Astrocyte (in vitro differentiated cells and primary cell): ENCODE measurements around the gene GATM. TPM values are rescaled to one million over a fixed set of nuclear protein-coding genes. Genes with fewer than 3 reads are reported as not detected.

Experiments
- DNase-seq: peaks from one replicate; pipeline ENCODE4 v3.0.0-alpha.2; 2010; ENCODE audit warnings: low read depth
- FAIRE-seq: peaks from 2 replicates; lab custom pipeline; 2011; peaks lifted over from hg19 to GRCh38; lab: Jason Lieb, UNC
- H2AFZ ChIP-seq: 2 replicates; pipeline ENCODE4 v1.6.0; 2012; ENCODE audit warnings: low read depth, low read length, inconsistent platforms
- H3K27ac ChIP-seq: 2 replicates; pipeline ENCODE4 v1.5.1; 2011; ENCODE audit warnings: low read depth, low read length, inconsistent platforms
- H3K27me3 ChIP-seq: 2 replicates; pipeline ENCODE4 v1.6.0; 2011; ENCODE audit warnings: low read length, inconsistent platforms; ENCODE audit not compliant: insufficient read depth
- H3K36me3 ChIP-seq: 2 replicates; pipeline ENCODE4 v1.5.1; 2011; ENCODE audit warnings: low read length, inconsistent platforms; ENCODE audit not compliant: insufficient read depth
- H3K4me1 ChIP-seq: 2 replicates; pipeline ENCODE4 v1.5.1; 2011; ENCODE audit warnings: low read length, inconsistent platforms; ENCODE audit not compliant: insufficient read depth
- H3K4me2 ChIP-seq: 2 replicates; pipeline ENCODE4 v1.6.0; 2012; ENCODE audit warnings: low read length, inconsistent platforms
- H3K4me3 ChIP-seq: 2 replicates; pipeline ENCODE4 v1.5.1; 2011; ENCODE audit warnings: low read depth, mild to moderate bottlenecking, low read length, inconsistent platforms; ENCODE audit not compliant: insufficient read depth
- H3K79me2 ChIP-seq: 2 replicates; pipeline ENCODE4 v1.6.0; 2012; ENCODE audit warnings: mild to moderate bottlenecking, low read length, inconsistent platforms; ENCODE audit not compliant: insufficient read depth
- H3K9ac ChIP-seq: 2 replicates; pipeline ENCODE4 v1.6.0; 2012; ENCODE audit warnings: mild to moderate bottlenecking, low read length, inconsistent platforms
- H3K9me3 ChIP-seq: 2 replicates; pipeline ENCODE4 v1.5.1; 2012; ENCODE audit warnings: low read depth, mild to moderate bottlenecking, low read length, inconsistent platforms; ENCODE audit not compliant: insufficient read depth
- H4K20me1 ChIP-seq: 2 replicates; pipeline ENCODE4 v1.6.0; 2012; ENCODE audit warnings: low read length, inconsistent platforms; ENCODE audit not compliant: insufficient read depth
- H3K27ac Mint-ChIP-seq: one replicate; pipeline ENCODE4 v1.8.0; 2021; ENCODE audit warnings: mild to moderate bottlenecking, mixed read lengths; ENCODE audit not compliant: unreplicated experiment
- H3K27me3 Mint-ChIP-seq: one replicate; pipeline ENCODE4 v1.8.0; 2021; ENCODE audit warnings: low read depth, mixed read lengths; ENCODE audit not compliant: unreplicated experiment
- H3K36me3 Mint-ChIP-seq: one replicate; pipeline ENCODE4 v1.8.0; 2021; ENCODE audit warnings: low read depth, mixed read lengths; ENCODE audit not compliant: unreplicated experiment
- H3K4me1 Mint-ChIP-seq: one replicate; pipeline ENCODE4 v1.8.0; 2021; ENCODE audit warnings: low read depth, mixed read lengths; ENCODE audit not compliant: unreplicated experiment
- H3K4me3 Mint-ChIP-seq: one replicate; pipeline ENCODE4 v1.8.0; 2021; ENCODE audit warnings: mild to moderate bottlenecking, moderate library complexity, mixed read lengths; ENCODE audit not compliant: unreplicated experiment
- H3K9me3 Mint-ChIP-seq: one replicate; pipeline ENCODE4 v1.8.0; 2021; ENCODE audit warnings: mild to moderate bottlenecking, mixed read lengths; ENCODE audit not compliant: unreplicated experiment
- EZH2 ChIP-seq: IDR thresholded peaks from 2 replicates; pipeline ENCODE4 v1.6.1; 2012; ENCODE audit warnings: mild to moderate bottlenecking, low read length, inconsistent platforms; ENCODE audit not compliant: insufficient read depth
- total RNA-seq: library from RNA; stranded (reverse); gene quantifications from 2 replicates; pipeline ENCODE4 v1.2.1, GENCODE V29; 2021
- TF ChIP-seq, protein P1 (sequence below): IDR thresholded peaks from 2 replicates; pipeline ENCODE4 v1.5.1; 2011; ENCODE audit warnings: low read depth, mild to moderate bottlenecking, inconsistent platforms, low read length, moderate library complexity; ENCODE audit not compliant: insufficient read depth

The GATM gene
- total RNA-seq, 1 donor from 2014 or later: 5.4 TPM

DNA sequence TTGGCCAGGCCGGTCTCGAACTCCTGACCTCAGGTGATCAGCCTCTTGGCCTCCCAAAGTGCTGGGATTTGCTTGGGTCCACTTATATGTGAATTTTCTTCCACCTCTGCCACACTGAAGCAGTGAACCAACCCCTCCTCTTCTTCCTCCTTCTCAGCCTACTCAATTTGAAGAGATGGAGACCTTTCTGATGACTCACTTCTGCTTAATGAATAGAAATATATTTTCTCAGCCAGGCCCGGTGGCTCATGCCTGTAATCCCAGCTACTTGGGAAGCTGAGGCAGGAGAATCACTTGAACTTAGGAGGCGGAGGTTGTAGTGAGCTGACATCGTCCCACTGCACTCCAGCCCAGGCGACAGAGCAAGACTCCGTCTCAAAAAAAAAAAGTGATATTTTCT lies 46.8 kb upstream of the GATM start:
- no peak for FAIRE-seq
- Histone ChIP-seq H3K27ac (no peak overlapping the region), H3K9me3 (no peaks in the 10 kb centered on the region), H4K20me1 (no peaks in the 10 kb centered on the region), H3K27me3 (no peaks in the 10 kb centered on the region), H3K9ac (no peak overlapping the region), H3K79me2 (no peaks in the 10 kb centered on the region), H3K4me1 (no peaks in the 10 kb centered on the region), H2AFZ (no peak overlapping the region), H3K36me3 (peaks cover 15% of the 10 kb centered on the region), H3K4me3 (no peak overlapping the region), H3K4me2 (no peak overlapping the region)
- peaks cover 6% of the 10 kb centered on the region for H3K27me3 Mint-ChIP-seq
- TF ChIP-seq EZH2: no peak
- TF ChIP-seq, protein P1, sequence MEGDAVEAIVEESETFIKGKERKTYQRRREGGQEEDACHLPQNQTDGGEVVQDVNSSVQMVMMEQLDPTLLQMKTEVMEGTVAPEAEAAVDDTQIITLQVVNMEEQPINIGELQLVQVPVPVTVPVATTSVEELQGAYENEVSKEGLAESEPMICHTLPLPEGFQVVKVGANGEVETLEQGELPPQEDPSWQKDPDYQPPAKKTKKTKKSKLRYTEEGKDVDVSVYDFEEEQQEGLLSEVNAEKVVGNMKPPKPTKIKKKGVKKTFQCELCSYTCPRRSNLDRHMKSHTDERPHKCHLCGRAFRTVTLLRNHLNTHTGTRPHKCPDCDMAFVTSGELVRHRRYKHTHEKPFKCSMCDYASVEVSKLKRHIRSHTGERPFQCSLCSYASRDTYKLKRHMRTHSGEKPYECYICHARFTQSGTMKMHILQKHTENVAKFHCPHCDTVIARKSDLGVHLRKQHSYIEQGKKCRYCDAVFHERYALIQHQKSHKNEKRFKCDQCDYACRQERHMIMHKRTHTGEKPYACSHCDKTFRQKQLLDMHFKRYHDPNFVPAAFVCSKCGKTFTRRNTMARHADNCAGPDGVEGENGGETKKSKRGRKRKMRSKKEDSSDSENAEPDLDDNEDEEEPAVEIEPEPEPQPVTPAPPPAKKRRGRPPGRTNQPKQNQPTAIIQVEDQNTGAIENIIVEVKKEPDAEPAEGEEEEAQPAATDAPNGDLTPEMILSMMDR: no peak
- peaks cover 6% of the 10 kb centered on the region for H3K4me1 Mint-ChIP-seq
- no peaks in the 10 kb centered on the region for H3K36me3 Mint-ChIP-seq
- H3K4me3 Mint-ChIP-seq: no peak overlapping the region
- H3K27ac Mint-ChIP-seq: peak overlapping the region; percentile 10
- DNase-seq: peak; percentile 58
- H3K9me3 Mint-ChIP-seq: no peaks in the 10 kb centered on the region

DNA sequence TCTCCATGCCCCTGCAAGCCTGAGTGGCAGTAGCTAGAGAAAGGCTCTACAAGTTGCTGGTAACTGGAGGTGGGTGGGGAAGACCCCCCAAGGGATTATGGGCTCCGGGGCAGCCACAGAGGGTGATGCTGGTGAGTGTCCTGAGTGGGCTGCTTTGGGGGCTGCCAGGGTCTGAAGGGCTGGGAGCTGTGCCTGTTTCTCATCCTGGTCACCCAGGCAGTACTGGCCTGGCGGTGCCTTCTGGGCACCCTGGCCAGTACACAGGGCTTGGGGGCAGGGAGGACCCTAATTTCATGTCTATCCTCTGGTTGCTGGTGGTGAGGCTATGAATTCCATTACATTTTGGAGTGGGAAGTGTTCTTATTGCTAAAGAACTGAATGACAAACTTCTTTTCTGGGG lies 46.1 kb upstream of the GATM start:
- DNase-seq (no peak), FAIRE-seq (no peak)
- H3K4me3 Mint-ChIP-seq: no peak overlapping the region
- Histone ChIP-seq H3K36me3 (peaks cover 20% of the 10 kb centered on the region), H3K4me3 (no peak overlapping the region), H3K4me1 (no peaks in the 10 kb centered on the region), H3K79me2 (no peaks in the 10 kb centered on the region), H3K9me3 (no peaks in the 10 kb centered on the region), H3K9ac (no peak overlapping the region), H3K4me2 (no peak overlapping the region), H2AFZ (no peak overlapping the region), H3K27me3 (no peaks in the 10 kb centered on the region), H4K20me1 (no peaks in the 10 kb centered on the region), H3K27ac (no peak overlapping the region)
- H3K4me1 Mint-ChIP-seq: peaks cover 6% of the 10 kb centered on the region
- H3K9me3 Mint-ChIP-seq: no peaks in the 10 kb centered on the region
- no peaks in the 10 kb centered on the region for H3K36me3 Mint-ChIP-seq
- TF ChIP-seq, protein P1: no peak
- TF ChIP-seq EZH2: no peak
- H3K27me3 Mint-ChIP-seq: peaks cover 4% of the 10 kb centered on the region
- no peak overlapping the region for H3K27ac Mint-ChIP-seq

GRCh38 chr15:45417303-45417950 lies 39.1 kb upstream of the GATM start:
- no peak for FAIRE-seq
- Histone ChIP-seq H2AFZ (no peak overlapping the region), H3K4me1 (no peaks in the 10 kb centered on the region), H3K79me2 (peaks cover 4% of the 10 kb centered on the region), H3K4me2 (no peak overlapping the region), H3K4me3 (no peak overlapping the region), H3K27ac (no peak overlapping the region), H3K9ac (no peak overlapping the region), H3K9me3 (no peaks in the 10 kb centered on the region), H4K20me1 (peaks cover 37% of the 10 kb centered on the region), H3K27me3 (no peaks in the 10 kb centered on the region), H3K36me3 (peaks cover 71% of the 10 kb centered on the region)
- Mint-ChIP-seq H3K9me3 (no peaks in the 10 kb centered on the region), H3K36me3 (peaks cover 12% of the 10 kb centered on the region), H3K4me3 (no peak overlapping the region), H3K27ac (no peak overlapping the region), H3K27me3 (no peaks in the 10 kb centered on the region), H3K4me1 (no peaks in the 10 kb centered on the region)
- TF ChIP-seq, protein P1: no peak
- no peak for TF ChIP-seq EZH2
- DNase-seq: no peak
